GM21528 (cell line): Measurements from ENCODE around the gene LMX1A.

Source experiments
- ATAC-seq: cut with Tn5 transposase; IDR thresholded peaks from one replicate; pipeline ENCODE4 v1.9.1; 2021; ENCODE audit warnings: mild to moderate bottlenecking, moderate library complexity; ENCODE audit not compliant: unreplicated experiment, low FRiP score

The LMX1A gene

DNA sequence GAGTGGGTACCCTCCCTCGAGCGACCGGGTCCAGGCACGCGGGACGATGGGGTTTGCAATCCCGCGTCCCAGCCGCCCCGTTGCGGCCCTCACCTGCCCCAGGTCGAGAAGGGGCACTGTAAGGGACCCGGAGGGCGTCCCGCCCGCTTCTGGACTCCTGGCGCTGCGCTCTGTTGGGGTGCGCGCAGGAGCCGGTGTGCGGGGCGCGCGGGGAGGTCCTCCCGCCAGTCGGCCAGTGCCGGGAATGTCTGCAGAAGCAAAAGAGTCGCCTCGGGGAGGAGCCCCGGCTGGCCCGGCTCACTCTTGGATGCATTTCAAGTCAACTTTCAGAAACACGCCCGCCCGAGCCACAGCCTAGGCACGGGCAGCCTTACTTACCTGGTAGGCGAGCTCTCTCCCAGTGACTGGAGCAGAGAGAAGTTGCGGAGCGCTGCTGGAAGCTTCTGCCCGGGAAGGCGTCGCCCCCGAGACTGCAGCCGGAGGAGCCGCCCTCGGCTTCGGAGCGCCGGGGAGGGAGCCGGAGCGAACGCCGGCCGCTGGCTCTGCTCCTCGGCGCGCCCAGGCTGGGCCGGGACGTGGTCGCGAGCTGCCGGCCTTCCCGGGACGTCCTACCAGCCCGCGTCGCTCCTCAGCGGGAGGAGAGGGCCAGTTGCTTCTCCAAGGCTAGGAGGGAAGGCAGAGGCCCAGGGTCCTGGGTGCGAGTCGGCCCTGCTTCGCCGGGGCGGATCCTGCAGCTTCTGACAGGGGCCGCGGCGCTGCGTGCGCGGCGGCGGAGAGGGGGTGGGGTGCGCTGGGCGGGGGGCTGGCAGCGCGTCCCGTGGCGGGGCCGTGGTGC is at the start of gene LMX1A:
Gene LMX1A (minus strand): TSS at position 739 of the 835 bp plus-strand sequence. CDS start 1,156 bp downstream, outside the sequence.
- no peak for ATAC-seq

DNA sequence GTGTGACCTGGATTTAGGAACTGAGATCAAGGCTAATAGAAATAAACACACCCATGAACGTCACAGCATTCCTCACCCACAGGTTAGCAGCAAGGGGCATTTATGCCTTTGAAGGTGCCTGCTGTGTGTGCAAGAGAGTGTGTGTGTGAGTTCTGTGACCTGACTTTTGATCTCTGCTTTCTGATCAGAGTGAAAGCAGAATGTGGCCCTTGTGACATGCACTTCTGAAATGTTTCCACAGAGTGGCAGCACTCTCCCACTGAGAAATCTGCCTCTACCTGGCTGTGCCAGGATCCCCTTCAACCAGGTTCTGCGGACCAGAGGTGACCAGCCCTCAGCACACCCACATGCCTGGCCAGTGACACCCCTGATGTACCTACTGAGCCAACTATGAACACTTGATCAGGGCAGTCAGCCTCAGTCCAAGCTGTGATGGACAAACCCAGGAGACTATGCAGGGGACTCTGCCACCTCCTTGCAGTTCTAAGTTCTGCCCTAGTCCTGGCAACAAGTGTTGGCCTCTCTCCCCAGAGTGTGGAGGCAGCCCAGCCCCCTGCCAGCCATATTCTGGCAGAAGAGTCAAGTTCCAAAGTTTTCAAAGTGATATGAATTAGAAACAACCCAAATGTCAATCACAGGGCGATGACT is 47.4 kb upstream of the LMX1A start:
- ATAC-seq, result no peak

DNA sequence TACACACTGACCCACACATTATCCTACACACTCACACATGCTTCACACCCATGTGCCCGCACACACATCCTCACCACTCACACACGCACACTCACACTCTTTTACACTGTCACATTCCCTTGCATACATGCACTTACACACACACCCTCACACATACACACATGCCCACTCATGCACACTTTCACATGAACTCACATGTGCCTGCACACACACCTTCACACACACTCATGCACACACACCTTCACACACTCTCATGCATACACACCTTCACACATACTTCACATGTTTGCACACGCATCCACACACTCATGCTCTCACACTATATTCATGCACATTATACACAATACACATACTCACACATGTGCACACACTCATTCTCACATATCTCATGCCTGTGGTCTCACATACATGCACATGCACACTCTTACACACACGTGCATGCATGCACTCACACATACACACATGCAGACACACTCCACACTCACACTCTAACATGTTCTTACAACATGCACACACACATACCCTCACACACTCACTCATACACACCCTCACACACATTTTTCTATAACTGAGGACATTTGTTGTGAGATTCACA is 46.1 kb upstream of the LMX1A start:
- no peak for ATAC-seq

DNA sequence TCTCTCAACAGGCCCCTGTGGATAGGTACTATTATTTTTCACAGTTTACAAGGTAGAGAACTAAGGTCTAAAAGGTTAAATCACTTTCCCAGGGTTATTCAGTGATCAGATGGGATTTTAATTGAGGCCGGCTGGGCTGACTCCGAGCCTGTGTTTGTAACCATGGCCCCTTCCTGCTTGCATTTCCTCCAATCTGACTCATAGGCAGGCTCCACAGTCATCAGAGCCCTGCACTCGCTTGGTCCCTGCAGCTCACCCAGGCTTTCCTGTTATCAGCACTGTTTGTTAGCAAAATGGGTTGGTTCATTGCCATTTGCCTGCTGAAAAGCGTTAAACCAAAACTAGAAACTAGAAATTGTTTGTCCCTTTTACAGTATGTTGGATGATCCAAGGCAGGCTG is 41.4 kb upstream of the LMX1A start:
- ATAC-seq, result no peak

DNA sequence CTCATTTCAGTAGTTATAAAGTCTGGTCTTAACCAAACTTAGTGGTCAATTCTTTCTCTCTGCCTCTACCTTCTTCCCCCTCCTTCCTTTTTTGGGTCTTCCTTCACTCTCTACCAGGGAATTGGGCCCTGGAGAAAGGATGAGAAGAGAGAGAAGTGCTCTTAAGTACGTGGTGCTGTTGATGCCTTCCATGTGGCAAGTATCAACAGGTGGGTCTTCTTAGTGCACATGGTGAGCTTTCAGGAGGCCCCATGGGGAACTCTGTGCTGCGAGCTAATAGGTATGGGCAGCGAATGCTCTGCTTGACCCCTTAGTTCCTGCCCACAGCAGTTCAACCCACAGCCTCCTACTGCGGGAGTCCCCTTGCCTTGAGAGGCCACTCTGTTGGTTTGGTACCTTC is 39.4 kb upstream of the LMX1A start:
- no peak for ATAC-seq

DNA sequence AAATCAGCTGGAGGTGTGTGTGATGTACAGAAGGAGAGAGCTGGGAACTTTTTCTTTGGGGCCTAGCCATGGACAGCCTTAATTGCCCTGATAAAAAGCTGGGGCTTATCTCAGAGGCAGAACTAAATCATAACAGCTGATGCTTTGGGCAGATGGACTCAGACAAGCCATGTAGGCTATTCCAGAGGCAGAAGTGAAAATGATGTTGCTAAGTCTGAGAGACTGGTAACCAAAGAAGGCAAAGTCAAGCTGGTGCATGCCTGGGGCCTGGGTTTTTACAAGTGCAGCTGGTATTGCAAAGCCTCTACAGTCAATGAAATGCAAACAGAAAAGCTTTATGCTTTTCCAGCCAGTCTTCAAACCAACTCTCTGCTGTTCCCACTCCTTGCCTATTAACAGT is 39.0 kb upstream of the LMX1A start:
- ATAC-seq, result no peak

DNA sequence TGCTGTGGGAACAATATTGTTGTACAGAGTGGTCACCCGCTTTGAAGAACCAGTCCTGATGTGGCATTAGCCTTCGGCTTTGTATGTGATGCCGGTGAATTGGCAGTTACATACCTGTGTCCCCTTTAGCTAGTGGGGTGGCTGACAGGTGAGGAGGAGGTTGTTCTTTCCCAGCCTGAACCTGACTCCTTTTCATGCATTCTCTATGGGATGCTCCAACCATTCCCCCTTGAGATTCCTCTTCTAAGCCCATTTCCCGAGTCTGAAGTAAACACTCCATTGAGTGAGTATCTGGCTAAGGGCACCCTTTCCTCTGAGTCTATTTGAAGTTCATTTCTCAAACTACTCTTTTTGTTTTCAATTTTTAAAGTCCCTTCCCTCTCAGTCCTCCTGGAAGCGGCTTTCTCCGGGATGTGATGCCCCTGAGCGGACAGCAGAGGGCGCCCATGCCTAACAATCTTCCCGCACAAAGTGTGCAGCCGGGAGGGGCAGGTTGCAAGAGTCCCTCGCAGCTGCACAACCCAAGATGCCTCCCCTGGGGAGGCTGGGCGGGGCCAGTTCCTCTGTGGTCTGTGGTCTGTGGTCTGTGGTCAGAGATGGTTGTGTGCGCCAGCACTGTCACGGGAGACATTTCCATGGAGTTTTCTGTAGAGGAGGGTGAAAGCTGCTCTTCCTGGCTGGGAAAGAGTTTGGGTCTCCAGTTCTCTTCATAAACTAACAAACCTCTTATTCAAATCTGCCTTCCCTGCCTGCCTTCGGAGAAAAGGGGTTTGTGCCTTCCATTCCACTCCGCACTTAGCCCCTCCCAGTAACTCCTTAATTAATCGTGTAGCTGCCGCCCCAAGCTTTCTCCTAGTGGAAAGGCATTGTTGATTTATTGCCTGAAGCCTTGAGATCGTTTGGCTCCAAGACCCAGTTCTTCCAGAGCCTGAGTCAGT is 36.4 kb upstream of the LMX1A start:
- peak; percentile 98 for ATAC-seq

DNA sequence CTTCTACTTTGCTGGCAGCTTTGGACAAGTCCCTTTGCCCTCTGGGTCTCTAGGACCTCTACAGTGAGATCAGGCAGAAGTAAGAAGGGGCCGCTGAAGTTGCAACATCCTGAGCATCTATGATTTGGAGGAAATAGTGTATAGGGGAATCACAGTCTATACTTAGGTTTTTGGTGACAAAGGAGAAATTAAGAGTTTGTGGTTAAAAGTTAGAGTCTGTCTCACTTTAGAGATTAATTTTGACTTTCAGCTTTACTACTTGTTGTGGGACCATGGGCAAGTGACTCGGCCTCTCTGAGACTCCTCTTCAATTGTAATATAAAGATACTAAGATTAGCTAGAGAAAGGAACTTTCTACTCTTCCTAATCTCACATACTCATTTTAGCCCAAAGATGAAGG is 33.1 kb upstream of the LMX1A start:
- no peak for ATAC-seq

DNA sequence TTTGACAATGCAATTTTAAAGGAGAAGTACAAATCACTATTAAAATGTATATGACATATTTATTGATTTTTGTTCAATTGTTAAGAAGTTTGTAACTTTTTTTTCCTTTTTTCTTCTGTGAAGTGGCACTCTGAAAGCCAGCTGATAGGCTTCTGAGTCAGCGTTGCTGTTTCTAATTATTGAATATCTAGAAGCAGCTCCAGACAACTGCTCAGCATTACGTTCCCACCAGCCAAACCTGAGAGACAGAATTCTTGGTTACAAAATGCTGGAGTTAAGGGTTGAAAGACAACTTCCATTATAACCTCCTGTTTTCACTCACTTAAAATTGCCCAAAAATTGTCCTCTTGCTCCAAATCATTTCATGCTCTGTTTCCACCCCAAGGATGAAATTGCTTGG is 31.4 kb upstream of the LMX1A start:
- ATAC-seq, result no peak

DNA sequence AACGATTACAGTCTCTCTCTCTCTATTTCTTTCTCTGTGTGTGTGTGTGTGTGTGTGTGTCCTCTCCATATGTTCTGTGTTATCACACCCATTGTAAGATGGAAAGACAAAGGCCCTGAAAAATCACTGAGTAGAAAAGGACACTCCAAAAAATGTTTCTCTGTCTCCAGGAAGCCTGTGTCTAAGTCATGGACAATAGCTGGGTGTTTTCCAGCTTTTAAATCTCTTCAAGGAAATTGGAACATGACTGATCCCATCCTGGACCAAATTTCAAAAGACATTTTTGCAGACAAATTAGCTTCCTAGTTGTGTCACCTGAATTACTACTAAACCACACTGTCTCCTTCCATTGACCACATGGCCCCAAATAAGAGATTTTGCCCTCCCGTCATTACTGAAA is 31.0 kb upstream of the LMX1A start:
- ATAC-seq, result no peak

DNA sequence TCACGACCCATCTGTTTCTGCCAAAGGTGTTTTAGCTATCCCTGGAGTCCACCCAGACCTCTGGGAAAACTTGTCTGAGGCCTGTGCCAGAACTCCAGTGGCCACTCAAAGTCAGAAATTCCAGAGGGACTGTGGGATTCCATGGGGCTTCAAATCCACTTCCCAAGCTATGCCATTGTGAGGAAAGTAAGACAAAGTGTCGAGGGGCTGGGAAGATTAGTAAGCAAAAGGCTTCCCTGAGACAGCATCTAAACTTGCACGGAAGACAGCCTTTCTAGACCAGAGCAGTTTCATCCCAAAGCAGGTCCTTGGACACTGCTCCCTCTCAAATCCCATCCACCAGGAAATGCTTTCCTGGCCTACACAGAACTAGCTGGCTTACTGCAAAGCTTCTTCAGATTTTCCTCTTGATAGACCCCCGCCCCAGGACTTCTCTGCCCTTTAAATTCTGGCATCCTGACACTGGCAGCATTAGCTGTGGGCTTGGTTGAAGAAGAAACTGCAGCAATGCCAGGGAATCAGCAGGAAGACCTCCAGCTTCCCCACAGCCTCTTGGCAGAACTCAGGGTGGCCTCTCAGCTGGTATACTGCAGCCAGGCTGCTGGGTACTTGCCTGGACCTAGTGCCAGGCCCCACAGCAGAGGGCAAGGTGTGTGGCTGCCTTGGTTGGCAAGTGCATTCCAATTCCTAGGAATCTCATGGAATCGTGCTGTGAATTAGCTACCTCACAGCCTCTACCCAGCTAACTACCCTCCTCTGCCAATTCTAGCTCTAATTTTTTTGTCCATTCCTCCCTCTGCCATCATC is 27.3 kb upstream of the LMX1A start:
- no peak for ATAC-seq

DNA sequence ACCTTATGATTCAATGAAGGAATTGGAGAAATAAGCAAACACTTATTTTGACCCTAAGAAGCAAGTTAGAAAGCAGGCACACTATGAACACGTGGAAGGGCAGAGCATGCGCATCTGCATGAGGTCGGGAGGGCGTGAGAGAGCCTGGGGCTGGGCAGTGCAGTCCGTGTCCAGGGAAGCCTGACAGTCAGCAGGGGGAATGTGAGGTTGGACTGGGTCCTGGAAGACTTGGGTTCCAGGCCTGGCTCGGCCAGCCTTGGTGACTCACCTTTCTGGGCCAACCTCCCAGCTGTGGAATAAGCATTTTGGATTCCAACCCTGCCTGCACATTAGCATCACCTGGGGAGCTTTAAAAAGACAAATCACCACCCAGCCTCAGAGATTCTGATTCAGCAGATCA is 26.6 kb upstream of the LMX1A start:
- no peak for ATAC-seq

DNA sequence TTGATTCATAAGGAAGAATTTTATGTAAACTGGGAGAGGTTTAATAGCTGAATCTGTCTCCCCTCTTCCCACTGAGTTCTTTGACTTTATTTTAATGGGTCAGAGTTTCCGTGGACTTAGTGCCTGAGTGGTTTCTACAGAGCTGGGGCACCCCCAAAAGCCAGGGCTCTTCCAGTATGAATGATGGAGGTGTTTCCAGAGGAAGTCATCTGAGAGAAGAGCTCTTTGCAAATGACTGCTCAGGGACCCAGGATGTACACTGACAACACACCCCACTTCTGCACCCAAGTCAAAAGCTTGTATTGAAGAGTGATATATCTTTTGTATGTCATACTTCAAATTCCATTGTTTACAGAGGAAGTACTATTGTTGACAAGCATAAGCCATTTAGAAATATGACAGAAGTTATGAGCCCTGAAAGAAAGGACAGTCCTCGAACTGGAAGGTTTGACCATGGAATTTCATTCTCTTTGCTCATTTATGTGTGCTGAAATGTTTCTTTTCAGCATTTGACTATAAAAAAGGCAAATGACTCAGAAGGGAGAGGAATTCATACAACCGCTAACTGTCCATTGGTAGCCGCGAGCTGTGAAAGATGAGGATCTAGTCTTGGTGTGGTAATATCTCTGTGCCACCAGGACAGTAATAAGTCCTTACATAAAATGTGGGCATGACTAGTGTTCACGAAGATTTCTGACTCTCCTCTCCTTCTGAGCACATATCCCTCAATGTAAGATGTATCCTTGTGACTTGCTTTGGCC is 25.4 kb upstream of the LMX1A start:
- ATAC-seq, result no peak

DNA sequence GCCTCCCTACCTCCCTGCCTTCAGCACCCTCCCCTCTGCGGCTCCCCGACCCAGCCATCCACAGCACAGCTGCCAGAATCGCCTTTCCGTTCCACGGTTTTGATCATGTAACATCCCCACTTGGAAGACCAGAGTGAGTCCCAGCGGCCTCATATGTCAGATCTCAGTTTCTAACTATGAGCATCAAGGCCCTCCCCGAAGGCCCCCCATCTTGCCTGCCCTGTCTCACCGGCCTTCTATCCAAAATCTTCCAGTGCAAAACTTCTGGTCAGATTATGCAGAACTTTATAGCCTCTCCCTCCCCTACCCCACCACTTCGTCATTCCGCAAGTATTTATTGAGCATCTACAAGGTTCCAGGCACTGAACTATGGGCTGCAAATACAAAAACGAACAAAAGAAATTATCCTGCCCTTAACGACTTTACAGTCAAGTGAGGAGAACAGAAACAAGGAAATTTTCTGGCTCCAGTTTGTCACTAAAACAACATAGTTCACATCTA is 20.3 kb upstream of the LMX1A start:
- ATAC-seq, result peak; percentile 33

DNA sequence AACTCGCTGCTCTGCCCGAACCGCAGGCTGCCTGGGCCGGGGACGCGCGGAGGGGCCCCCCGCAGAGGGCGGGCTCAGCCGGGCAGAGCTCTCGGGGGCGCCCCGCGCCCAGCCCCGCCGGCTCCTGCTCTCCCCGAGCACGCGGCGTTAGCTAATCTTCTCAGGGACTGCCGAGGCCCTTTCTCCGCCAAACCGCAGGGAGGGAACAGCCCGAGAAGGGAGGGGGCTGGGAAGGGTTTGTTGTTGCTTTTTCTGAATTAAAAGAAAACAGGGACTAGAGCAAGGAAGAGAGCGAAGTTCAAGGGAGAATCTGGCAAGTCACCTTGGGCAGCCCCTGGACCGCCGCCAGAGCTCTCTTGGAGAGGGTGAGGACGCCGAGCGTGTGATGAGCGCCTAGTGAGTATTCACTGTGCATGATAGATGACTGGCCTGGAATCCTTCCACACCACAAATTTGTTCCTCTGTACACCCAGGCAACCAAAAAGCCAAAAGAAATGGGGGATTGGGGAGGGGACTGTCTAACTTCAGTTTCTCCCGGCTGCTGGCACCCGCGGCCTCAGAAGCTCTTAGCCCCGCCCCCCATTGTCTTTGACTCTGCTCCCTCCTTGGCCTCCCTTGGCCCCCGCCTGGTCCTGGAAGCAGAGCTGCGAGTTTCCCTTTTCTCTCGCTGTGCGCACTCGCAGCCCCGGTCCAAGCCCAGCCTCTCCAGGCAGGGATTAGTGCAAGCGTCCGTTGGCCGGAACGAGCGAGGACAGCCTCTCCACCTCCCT is 19.7 kb upstream of the LMX1A start:
- ATAC-seq, result peak; percentile 60

DNA sequence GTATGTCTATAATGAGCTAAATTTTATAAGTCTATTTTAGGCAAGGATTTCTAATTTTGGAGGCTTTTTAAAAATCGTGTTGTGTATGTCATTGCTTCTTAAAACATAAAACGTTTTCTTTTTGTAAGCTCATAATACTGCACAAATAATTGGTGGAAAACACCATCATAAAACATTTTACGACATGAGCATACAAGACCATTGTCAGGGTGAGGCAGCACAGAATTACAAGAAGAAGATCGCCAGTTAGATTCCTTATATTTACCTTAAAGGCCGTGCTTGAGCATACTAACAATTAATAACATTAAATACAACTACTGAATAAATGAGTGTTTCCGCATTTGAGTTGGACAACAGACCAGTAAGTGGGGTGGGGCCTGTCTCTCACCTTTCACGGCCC is 19.1 kb upstream of the LMX1A start:
- ATAC-seq, result no peak

DNA sequence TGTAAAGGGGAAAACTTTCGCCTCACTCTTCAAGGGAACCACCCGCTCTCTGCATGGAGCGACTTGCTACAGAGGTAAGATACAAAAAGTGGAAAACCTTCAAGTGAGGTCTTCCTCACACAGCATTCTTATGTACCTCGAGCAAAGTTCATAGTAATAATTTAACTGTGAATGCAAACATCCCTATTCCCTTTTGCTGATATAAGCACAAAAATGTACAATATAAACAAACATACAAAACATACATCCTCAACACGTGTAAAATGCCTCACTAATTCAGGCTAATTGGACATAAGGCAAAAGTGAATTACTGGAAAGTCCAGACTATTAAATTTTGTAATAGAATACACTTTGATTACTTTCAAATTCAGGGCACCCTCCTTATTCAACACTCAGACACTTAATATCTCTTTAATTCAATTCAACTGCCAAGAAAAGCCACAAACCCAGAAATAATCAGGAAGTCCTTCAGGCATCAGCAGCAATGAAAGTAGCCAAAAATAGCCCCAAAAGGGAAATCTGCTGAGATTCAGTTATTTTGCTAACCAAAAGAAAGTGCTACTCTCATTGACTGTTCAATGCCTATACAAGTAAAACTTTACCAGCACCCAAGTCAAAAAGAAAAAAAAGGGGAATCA is 15.2 kb upstream of the LMX1A start:
- ATAC-seq, result no peak
